AG10803 (cell line): Measurements from ENCODE around the gene ESF1.
"Not testable (repeated sequence)": the region's sequence is repeated elsewhere in the genome, so short reads cannot be mapped to it uniquely, and the experiment has no call there.

Experiments used
- DNase-seq: peaks from one replicate; pipeline ENCODE4 v3.0.0; 2010; ENCODE audit warnings: low read depth
- H3K4me3 ChIP-seq: 2 replicates; pipeline ENCODE4 v1.5.1; 2011; ENCODE audit warnings: mild to moderate bottlenecking, low read length, control low read depth
- CTCF ChIP-seq: conservative IDR thresholded peaks from 2 replicates; pipeline ENCODE4 v1.5.1; 2011; ENCODE audit warnings: mild to moderate bottlenecking, low read length, control low read depth, inconsistent platforms

The ESF1 gene

DNA sequence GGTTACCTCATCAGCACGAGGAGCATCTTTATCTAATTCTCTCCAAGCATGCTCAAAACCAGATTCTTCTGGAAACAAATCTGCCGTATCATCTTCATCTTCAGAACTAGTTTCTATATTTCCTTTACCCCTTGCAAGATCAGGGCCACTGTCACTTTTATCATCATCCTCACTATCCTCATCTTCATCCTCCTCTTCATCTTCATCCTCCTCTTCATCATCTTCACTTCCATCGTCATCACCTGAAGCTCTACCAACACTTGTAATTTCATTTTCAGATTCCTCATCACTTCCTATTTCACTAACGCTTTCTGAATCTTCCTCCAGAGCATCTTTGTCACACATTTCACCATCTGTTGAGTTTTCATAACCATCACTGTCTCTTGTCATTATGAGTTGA lies 8.9 kb downstream of the ESF1 start:
- no peak overlapping the region for H3K4me3 ChIP-seq
- TF ChIP-seq CTCF, result no peak
- no peak for DNase-seq

DNA sequence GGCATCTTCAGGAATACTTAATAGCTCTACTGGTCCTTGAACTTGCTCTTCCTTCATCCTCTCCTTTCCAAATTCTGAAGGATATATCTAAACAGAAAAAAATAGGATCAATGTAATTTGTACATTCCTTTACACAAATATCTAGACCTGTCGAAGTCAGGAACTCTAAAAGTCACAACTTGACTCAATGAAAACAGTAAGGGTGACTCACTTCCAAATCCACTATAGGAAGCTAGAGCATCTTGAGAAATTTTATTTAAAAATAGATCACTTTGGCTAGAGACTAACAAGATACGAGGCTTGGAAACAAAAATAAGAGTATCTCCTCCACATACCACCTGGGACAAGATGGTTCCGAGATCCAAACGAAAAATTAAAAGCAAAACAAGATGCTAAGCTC lies 12.2 kb downstream of the ESF1 start:
- DNase-seq, result no peak
- no peak for TF ChIP-seq CTCF
- H3K4me3 ChIP-seq, result no peak overlapping the region

- no peak overlapping the region for H3K4me3 ChIP-seq
- peak; percentile 34 for DNase-seq
- peak; percentile 54 for TF ChIP-seq CTCF
These were observed 12.8 kb downstream of the ESF1 start for GRCh38 chr20:13771853-13772453.

- no peak overlapping the region for H3K4me3 ChIP-seq
- TF ChIP-seq CTCF, result no peak
- no peak for DNase-seq
These were observed 14.6 kb downstream of the ESF1 start for GRCh38 chr20:13770141-13770540.

GRCh38 chr20:13765868-13766416 lies 18.8 kb downstream of the ESF1 start:
- no peak overlapping the region for H3K4me3 ChIP-seq
- DNase-seq, result no peak
- no peak for TF ChIP-seq CTCF

DNA sequence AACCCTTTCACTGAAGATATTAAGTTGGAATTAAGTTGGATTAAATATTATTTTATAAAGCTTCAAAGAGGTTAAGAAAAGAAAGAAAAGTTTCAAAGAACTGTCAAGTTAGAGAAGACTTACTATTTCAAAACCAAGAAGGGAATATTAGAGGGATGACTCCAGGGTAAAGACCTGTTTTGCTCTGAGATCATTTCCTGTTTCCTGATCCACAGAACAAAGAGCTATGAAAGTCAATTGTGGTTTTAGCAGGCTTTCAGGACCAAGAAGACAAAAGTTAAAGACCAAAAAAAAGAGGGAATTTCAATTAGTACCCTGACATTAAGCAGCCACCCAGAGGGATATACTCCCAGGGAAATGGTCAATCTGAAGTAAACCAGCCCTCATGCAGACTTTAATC lies 19.4 kb downstream of the ESF1 start:
- no peak for TF ChIP-seq CTCF
- DNase-seq, result no peak
- H3K4me3 ChIP-seq, result no peak overlapping the region

DNA sequence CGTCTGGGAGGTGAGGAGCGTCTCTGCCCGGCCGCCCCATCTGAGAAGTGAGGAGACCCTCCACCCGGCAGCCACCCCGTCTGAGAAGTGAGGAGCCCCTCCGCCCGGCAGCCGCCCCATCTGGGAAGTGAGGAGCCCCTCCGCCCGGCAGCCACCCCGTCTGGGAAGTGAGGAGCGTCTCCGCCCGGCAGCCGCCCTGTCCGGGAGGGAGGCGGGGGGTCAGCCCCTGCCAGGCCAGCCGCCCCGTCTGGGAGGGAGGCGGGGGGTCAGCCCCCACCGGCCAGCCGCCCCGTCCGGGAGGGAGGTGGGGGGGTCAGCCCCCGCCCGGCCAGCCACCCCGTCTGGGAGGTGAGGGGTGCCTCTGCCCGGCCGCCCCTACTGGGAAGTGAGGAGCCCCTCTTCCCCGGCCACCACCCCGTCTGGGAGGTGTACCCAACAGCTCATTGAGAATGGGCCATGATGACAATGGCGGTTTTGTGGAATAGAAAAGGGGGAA lies 24.2 kb downstream of the ESF1 start:
- not testable (repeated sequence) for H3K4me3 ChIP-seq, DNase-seq
